ENCODE results near the gene KMT2B.
"Not testable (repeated sequence)": the region's sequence is repeated elsewhere in the genome, so short reads cannot be mapped to it uniquely, and the experiment has no call there.

KMT2B gene

DNA sequence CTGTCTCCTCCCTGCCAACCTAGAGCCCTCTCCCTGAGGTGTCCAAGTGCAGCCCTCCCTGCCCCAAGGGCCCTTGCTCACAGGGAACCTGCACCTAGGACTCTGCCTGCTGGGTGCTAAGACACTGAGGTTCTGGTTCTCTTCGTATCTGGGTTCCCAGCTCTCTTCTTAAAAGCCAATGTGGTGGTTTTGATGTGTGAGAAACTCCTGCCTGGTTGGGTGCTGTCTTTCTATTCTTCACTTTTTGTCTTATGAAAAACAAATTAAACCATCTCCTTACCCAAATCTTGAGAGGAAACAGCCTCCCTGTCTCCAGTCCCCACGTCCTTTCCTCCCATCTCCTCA is 4.3 kb upstream of the KMT2B start:
- DNase-seq, result no peak

DNA sequence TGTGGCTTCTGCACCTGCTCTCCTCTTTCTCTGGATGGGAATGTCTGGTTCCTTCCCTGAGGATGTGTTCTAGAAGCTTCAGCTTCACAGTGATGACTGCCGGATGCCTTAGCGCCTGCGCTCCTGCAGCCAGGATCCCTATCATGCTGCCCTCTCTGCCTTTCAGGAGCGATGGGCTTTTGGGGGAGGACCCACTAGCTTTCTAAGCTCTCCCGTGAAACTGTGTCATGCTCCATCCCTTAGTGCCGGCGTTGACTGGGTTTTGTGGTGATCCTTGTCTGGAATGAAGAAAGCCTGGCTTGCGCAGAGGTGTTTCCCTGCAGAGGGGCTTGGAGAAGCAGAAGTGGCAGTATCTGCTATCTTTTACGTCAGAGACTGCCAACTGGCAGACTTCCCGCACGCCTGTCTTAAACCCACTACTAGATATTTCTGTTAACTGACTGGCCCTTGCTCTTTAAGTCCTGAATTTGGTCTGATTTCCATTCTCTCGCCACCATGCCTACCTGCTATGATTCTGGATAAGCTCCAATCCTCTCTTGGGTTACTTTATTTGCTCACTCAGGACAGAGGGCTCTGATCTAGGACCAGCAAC is 3.8 kb upstream of the KMT2B start:
- DNase-seq, result no peak

DNA sequence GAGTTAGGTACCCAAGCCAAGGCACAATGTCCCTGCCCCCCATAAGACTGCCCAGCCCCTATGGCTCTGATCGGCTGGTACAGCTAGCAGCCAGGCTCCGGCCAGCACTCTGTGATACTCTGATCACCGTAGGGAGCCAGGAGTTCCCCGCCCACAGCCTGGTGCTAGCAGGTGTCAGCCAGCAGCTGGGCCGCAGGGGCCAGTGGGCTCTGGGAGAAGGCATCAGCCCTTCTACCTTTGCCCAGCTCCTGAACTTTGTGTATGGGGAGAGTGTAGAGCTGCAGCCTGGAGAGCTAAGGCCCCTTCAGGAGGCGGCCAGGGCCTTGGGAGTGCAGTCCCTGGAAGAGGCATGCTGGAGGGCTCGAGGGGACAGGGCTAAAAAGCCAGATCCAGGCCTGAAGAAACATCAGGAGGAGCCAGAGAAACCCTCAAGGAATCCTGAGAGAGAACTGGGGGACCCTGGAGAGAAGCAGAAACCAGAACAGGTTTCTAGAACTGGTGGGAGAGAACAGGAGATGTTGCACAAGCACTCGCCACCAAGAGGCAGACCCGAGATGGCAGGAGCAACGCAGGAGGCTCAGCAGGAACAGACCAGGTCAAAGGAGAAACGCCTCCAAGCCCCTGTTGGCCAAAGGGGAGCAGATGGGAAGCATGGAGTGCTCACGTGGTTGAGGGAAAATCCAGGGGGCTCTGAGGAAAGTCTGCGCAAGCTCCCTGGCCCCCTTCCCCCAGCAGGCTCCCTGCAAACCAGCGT is 3.0 kb upstream of the KMT2B start:
- DNase-seq, result no peak

DNA sequence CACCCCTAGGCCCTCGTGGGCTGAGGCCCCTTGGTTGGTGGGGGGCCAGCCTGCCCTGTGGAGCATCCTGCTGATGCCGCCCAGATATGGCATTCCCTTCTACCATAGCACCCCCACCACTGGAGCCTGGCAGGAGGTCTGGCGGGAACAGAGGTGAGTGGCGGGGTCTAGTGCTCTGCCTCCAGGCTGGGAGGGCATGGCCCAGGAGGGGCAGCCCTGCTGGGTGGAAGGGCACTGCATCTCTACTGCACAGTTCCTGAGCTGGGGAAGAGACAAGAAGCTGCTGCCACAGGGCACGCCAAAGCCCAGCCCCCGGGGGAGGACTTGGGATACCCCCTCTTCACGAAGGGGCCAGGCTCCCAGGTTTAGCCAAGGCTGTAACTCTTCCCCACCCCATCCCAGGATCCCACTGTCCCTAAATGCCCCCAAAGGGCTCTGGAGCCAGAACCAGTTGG is 2.4 kb upstream of the KMT2B start:
- no peak for DNase-seq

DNA sequence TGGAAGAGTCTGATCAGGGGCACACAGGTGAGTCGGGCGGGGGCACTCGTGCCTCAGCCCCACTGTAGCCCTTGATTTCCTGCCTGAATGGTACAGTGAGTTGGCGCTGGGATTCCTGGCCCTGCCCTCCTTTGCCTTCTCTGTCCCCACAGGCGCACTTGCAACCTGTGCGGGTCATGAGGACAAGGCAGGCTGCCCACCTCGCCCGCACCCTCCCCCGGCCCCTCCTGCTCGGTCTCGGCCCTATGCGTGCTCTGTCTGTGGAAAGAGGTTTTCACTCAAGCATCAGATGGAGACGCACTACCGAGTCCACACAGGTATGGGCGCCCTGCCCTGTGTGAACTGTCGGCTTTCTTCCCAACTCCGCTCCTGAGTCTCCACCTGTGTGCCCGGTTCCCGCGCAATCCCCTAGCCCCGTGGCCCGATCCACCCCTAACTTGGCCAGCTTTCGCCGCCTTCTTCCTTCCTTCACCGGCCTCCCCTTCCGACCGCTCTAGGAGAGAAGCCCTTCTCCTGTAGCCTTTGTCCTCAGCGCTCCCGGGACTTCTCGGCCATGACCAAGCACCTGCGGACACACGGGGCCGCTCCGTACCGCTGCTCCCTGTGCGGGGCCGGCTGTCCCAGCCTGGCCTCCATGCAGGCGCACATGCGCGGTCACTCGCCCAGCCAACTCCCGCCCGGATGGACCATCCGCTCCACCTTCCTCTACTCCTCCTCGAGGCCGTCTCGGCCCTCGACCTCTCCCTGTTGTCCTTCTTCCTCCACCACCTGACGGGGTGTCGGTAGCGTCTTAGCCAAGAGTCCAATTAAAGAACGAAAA is 1.6 kb upstream of the KMT2B start:
- no peak for DNase-seq

DNA sequence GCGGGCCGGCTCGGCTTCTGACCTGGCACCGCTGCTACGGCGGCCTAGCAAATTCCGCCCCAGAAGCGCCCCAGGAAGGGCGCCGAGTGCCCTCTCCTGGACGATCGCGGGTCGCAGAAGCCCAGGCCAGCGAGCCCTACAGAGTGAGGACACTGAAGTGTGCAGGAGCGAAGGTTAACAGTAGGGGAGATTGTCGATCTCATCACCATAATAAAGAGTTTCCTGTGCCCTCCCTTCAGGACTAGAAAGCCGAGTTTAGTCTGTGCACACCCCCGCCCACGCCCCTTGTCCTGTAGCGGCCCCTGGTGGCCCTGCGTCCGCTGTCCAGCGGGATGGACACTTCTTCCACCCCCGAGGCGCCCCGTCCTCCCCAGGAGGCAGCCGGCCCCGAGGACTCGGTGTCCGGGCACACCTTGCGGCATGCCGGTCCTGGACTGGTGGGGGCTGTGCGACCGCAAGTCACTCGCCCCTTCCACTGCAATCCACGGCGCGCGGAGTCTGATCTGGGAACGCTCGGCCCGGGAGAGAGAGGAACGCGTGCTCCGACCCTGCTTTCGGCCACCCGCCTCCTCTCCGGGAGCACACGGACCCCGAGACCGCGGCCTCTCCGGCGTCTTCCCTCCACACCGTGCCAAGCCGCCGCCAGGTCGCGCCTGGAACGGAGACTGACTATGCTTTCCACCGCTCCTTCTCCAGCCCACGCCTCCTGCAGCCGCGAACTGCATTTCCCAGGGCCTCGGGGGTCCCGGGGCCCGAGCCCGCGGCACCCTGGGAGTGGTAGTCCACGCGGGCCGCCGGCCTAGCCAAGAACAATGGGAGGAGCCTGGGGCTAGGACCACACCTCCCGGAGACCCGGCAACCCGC is 770 bp upstream of the KMT2B start:
- DNase-seq, result peak; percentile 98

DNA sequence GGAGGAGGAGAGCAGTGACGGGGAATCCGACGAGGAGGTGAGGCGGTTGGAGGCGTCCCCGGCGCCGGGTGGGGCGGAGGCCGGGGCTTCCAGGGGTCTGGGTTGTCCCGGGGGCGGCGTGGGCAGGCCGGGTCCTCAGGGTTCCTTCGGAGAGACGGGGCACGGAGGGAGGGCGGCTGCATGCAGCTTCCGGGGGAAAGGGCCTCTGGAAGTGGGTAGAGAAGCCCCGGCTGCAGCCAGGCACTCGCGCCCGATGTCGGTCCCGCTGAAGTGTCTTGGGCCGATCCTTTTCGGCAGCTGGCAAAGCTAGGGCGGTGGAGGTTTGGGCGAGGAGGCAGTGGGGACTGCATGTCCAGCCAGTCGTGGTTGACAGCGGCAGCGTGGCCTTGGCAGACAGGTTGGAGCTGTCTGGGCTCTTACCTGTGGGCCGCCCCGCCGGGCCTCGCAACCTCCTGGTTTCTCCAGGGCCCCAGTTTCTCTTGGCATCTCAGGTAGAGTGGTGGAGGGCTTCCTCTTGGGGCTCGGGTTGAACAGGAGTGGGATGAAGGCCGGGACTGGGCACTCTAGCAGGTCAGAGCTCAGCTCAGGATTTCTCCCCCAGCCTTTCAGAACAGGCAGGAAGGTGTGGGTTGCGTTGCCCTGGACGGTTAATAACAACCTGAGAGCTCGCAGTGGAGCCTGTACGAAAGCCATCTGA is 690 bp downstream of the KMT2B start:
- peak; percentile 65 for DNase-seq

DNA sequence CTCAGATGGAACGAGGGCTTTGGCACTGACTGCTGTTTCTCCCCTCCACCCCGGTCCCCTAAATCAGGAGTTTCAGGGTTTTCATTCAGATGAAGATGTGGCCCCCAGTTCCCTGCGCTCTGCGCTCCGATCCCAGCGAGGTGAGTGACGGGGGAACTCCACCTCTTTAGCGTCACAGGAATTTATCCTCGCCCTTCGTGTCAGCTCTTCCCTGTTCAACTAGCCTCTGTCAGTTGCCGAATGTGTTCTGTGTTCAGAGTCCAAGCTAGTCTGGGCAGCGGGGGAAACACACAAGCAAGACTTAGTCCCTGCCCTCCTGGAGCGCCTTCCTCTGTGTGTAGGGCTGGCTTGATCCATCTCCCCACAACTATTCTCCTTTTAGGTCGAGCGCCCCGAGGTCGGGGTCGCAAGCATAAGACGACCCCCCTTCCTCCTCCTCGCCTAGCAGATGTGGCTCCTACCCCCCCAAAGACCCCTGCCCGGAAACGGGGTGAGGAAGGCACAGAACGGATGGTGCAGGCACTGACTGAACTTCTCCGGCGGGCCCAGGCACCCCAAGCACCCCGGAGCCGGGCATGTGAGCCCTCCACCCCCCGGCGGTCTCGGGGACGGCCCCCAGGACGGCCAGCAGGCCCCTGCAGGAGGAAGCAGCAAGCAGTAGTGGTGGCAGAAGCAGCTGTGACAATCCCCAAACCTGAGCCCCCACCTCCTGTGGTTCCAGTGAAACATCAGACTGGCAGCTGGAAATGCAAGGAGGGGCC is 1.8 kb downstream of the KMT2B start:
- no peak for DNase-seq

DNA sequence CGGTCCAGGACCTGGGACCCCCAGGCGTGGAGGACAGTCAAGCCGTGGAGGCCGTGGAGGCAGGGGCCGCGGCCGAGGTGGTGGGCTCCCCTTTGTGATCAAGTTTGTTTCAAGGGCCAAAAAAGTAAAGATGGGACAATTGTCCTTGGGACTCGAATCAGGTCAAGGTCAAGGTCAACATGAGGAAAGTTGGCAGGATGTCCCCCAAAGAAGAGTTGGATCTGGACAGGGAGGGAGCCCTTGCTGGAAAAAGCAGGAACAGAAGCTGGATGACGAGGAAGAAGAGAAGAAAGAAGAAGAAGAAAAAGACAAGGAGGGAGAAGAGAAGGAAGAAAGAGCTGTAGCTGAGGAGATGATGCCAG is 2.3 kb downstream of the KMT2B start:
- no peak for DNase-seq

DNA sequence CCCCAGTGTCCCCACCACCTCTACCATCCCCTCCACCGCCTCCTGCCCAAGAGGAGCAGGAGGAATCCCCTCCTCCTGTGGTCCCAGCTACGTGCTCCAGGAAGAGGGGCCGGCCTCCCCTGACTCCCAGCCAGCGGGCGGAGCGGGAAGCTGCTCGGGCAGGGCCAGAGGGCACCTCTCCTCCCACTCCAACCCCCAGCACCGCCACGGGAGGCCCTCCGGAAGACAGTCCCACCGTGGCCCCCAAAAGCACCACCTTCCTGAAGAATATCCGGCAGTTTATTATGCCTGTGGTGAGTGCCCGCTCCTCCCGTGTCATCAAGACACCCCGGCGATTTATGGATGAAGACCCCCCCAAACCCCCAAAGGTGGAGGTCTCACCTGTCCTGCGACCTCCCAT is 2.8 kb downstream of the KMT2B start:
- DNase-seq, result no peak

DNA sequence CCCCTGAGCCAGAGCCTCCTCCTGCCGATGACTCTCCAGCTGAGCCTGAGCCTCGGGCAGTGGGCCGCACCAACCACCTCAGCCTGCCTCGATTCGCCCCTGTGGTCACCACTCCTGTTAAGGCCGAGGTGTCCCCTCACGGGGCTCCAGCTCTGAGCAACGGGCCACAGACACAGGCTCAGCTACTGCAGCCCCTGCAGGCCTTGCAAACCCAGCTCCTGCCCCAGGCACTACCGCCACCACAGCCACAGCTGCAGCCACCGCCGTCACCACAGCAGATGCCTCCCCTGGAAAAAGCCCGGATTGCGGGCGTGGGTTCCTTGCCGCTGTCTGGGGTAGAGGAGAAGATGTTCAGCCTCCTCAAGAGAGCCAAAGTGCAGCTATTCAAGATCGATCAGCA is 3.6 kb downstream of the KMT2B start:
- DNase-seq, result no peak

DNA sequence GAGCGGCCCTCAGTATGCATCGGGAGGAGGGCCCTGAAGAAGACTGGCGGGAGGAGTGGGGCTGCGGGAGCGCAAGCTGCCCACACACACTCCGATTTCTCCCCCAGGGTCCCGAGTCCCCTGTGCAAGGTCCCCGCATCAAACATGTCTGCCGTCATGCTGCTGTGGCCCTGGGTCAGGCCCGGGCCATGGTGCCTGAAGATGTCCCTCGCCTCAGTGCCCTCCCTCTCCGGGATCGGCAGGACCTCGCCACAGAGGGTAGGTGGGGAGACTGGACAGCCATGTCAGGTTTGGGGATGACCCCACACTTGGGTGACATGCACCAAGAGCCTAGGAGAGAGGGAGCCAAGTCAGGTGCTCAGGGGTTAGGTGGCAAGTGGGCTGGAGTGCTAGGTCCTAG is 4.7 kb downstream of the KMT2B start:
- no peak for DNase-seq

DNA sequence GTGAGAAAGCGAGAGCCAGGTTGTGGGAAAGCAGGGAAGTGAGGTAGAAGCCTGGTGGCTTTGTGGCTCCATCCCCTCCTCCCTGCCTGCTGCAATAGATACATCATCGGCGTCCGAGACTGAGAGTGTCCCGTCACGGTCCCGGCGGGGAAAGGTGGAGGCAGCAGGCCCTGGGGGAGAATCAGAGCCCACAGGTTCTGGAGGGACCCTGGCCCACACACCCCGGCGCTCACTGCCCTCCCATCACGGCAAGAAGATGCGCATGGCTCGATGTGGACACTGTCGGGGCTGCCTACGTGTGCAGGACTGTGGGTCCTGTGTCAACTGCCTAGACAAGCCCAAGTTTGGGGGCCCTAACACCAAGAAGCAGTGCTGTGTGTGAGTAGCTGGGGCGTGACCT is 5.1 kb downstream of the KMT2B start:
- DNase-seq, result no peak

DNA sequence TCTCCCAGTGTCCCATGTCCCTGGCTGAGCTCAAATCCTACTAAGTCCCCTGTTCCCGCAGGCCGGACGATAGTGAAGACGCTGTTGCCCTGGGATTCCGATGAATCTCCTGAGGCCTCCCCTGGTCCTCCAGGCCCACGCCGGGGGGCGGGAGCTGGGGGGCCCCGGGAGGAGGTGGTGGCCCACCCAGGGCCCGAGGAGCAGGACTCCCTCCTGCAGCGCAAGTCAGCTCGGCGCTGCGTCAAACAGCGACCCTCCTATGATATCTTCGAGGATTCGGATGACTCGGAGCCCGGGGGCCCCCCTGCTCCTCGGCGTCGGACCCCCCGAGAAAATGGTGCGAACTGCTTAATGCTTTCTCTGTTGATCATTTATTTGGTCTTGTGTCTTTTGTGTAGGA is 5.9 kb downstream of the KMT2B start:
- no peak for DNase-seq

DNA sequence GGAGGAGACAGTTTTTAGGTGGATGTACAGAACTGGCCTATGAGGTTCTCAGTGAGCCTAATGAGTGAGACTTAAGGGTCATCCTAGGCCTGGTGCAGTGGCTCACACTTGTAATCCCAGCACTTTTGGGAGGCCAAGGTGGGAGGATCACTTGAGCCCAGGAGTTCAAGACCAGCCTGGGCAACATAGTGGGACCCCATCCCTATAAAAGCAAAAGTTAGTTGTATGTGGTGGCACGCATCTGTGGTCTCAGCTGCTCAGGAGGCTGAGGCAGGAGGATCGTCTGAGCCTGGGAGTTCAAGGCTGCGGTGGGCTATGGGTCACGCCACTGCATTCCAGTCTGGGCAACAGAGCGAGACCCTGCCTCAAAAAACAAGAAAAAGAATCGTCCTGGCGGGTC is 6.3 kb downstream of the KMT2B start:
- not testable (repeated sequence) for DNase-seq

DNA sequence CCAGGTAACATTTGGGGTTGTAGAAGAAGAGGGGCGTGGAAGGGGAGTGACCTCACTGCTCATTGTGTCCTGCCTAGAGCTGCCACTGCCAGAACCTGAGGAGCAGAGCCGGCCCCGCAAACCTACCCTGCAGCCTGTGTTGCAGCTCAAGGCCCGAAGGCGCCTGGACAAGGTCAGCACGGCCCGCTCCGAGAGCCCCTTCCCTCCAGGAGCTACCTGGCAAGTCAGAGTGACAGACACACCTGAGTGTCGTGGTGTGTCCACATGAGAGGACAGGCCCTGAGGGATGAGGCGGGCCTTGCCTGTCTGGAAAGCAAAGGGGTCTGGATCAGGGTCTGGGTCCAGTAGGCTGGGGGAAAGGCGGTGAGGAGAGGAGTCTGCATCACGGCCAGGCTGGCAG is 6.8 kb downstream of the KMT2B start:
- no peak for DNase-seq

DNA sequence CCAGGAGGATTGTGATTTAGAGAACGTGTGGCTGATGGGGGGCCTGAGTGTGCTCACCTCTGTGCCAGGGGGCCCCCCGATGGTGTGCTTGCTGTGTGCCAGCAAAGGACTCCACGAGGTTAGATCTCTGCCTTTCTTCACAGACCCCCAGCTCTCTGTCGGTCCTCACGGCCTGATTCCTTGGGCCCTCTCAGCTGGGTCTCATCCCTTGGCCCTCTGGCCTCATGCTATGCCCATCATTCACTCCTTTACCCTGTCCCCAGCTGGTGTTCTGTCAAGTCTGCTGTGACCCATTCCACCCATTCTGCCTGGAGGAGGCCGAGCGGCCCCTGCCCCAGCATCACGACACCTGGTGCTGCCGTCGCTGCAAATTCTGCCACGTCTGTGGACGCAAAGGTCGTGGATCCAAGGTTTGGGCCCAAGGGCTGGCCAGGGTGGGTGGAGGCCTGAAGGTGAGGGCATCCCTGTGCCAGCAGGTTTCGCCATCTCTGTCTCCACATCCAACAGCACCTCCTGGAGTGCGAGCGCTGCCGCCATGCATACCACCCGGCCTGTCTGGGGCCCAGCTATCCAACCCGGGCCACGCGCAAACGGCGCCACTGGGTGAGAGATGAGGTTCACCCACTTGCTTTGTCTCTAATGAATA is 7.5 kb downstream of the KMT2B start:
- no peak for DNase-seq

DNA sequence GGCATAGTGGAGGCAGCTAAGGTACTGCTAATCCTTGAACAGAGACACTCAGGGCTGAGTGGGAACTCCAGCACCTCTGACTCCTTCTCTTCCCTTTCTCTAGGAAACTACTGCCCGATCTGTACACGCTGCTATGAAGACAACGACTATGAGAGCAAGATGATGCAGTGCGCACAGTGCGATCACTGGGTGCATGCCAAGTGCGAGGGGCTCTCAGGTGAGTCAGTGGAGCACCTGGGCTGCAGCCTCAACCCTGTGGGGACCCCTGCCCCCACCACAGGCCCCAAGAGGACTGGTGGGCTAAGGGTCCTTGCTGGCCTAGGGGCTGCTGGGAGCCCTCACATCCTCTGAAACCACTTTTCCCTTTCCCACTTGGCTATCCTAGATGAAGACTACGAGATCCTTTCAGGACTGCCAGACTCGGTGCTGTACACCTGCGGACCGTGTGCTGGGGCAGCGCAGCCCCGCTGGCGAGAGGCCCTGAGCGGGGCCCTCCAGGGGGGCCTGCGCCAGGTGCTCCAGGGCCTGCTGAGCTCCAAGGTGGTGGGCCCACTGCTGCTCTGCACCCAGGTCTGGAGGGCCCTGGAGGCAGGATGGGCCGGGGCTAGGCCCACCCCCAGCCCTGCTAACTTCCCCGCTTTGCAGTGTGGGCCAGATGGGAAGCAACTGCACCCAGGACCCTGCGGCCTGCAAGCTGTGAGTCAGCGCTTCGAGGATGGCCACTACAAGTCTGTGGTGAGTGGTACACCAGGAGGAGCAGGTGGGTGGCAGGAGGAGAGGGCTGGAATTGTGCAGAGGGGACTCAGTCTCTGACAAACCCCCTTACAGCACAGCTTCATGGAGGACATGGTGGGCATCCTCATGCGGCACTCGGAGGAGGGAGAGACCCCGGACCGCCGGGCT is 9.5 kb downstream of the KMT2B start:
- no peak for DNase-seq

DNA sequence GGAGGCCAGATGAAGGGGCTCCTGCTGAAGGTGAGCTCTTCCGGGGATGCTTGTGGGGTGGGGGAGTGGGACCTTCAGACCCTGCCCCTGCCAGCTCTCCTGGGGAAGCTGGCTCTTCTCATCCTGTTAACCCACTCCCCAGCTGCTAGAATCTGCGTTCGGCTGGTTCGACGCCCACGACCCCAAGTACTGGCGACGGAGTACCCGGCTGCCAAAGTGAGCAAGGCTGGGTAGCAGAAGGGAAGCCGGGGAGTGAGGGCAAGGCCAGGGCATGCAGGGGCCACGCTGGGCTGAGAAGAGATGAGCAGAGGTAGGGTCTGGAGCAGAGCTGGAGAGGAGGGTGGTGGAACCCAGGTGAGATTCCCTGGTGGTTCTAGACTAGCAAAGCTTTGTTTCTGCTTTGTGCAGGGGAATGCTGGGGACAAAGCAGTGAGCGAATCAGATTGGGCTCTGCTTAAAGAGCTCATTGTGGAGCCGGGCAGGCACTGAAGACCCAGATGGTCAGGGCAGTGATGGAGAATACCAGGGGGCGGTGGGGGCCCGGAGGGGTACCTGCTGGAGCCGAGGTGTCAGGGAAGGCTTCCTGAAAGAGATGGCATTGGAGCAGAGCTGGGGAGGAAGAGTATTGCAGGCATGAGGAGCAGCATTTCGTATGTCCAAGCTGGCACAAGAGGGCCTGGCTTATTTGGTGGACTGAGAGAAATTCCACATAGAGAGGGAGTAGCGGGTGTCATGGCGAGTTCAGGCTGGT is 10.3 kb downstream of the KMT2B start:
- DNase-seq, result no peak
